Measurements from ENCODE around the gene CLTB. TPM values are rescaled to one million over a fixed set of nuclear protein-coding genes. Genes with fewer than 3 reads are reported as not detected.
"Not testable (repeated sequence)": the region's sequence is repeated elsewhere in the genome, so short reads cannot be mapped to it uniquely, and the experiment has no call there.

Gene CLTB
- total and polyA plus RNA-seq, 4 donors = 14.2 to 49.4 (median 38.6) TPM

- H3K36me3 ChIP-seq (ENCODE audit: control insufficient read depth in 4 of 4, insufficient read depth in 3 of 4, low read depth in 1 of 4, low read length in 3 of 4) = no peaks in the 10 kb centered on the region
- no peak for DNase-seq (ENCODE audit: low spot score)
- H3K9me3 ChIP-seq (ENCODE audit: control insufficient read depth in 4 of 4, low read length in 3 of 4) = no peaks in the 10 kb centered on the region
- H3K27me3 ChIP-seq (ENCODE audit: control insufficient read depth in 4 of 4, insufficient read depth in 4 of 4, low read length in 3 of 4) = no peaks in the 10 kb centered on the region
- H3K27ac ChIP-seq (ENCODE audit: low read depth in 1 of 2, low read length in 2 of 2) = no peak overlapping the region
- no peak overlapping the region for H3K9ac ChIP-seq (ENCODE audit: low read depth in 1 of 2, low read length in 2 of 2)
- TF ChIP-seq GABPA (IDR thresholded peaks at IDR 0.05 in 1 of 2, conservative IDR thresholded peaks at IDR 0.05 in 1 of 2) = no peak
- TF ChIP-seq FOXA2 (IDR thresholded peaks at IDR 0.05) = no peak
- TF ChIP-seq EGR1 (IDR thresholded peaks at IDR 0.05; ENCODE audit: low read depth in 2 of 2) = no peak
- TF ChIP-seq HNF4G (IDR thresholded peaks at IDR 0.05) = no peak
- TF ChIP-seq HNF4A (conservative IDR thresholded peaks at IDR 0.05) = no peak
- no peak for TF ChIP-seq REST (IDR thresholded peaks at IDR 0.05)
- TF ChIP-seq ATF3 (IDR thresholded peaks at IDR 0.05) = no peak
- no peak for TF ChIP-seq TAF1 (conservative IDR thresholded peaks at IDR 0.05)
- TF ChIP-seq NR2F2 (IDR thresholded peaks at IDR 0.05) = no peak
- TF ChIP-seq SP1 (IDR thresholded peaks at IDR 0.05) = no peak
- no peak for TF ChIP-seq RAD21 (IDR thresholded peaks at IDR 0.05)
- TF ChIP-seq JUND (IDR thresholded peaks at IDR 0.05) = no peak
- TF ChIP-seq CTCF (IDR thresholded peaks at IDR 0.05; ENCODE audit: low read depth, low read length, missing input control) = no peak
- no peak overlapping the region for H3K4me3 ChIP-seq (ENCODE audit: low read depth in 1 of 3, low read length in 3 of 3)
- H3K4me1 ChIP-seq (ENCODE audit: control insufficient read depth in 4 of 4, insufficient read depth in 4 of 4, low read length in 3 of 4) = peaks cover 0 to 19% (median 11%) of the 10 kb centered on the region in 4 donors
- WGBS = 90% methylated on average over 5 of the region's 5 CpGs
These were observed 28.4 kb upstream of the CLTB start for GRCh38 chr5:176444742-176445141.

GRCh38 chr5:176442911-176443310, 26.6 kb upstream of the CLTB start:
- not testable (repeated sequence) for H3K36me3 ChIP-seq (ENCODE audit: control insufficient read depth in 4 of 4, insufficient read depth in 3 of 4, low read depth in 1 of 4, low read length in 3 of 4); H3K9ac ChIP-seq (ENCODE audit: low read depth in 1 of 2, low read length in 2 of 2); H3K9me3 ChIP-seq (ENCODE audit: control insufficient read depth in 4 of 4, low read length in 3 of 4); H3K4me3 ChIP-seq (ENCODE audit: low read depth in 1 of 3, low read length in 3 of 3); H3K27ac ChIP-seq (ENCODE audit: low read depth in 1 of 2, low read length in 2 of 2); H3K4me1 ChIP-seq (ENCODE audit: control insufficient read depth in 4 of 4, insufficient read depth in 4 of 4, low read length in 3 of 4); H3K27me3 ChIP-seq (ENCODE audit: control insufficient read depth in 4 of 4, insufficient read depth in 4 of 4, low read length in 3 of 4); DNase-seq (ENCODE audit: low spot score)
- WGBS = 76% methylated on average over 4 of the region's 4 CpGs

GRCh38 chr5:176441921-176442323, 25.6 kb upstream of the CLTB start:
- H3K4me1 ChIP-seq (ENCODE audit: control insufficient read depth in 4 of 4, insufficient read depth in 4 of 4, low read length in 3 of 4) = peaks cover 0 to 4% (median 2%) of the 10 kb centered on the region in 4 donors
- no peak overlapping the region for H3K4me3 ChIP-seq (ENCODE audit: low read depth in 1 of 3, low read length in 3 of 3)
- TF ChIP-seq REST (IDR thresholded peaks at IDR 0.05) (no peak), JUND (IDR thresholded peaks at IDR 0.05) (no peak), YY1 (IDR thresholded peaks at IDR 0.05) (no peak), RXRA (IDR thresholded peaks at IDR 0.05) (no peak), NR2F2 (IDR thresholded peaks at IDR 0.05) (no peak), ATF3 (IDR thresholded peaks at IDR 0.05) (no peak), CTCF (IDR thresholded peaks at IDR 0.05; ENCODE audit: low read depth, low read length, missing input control) (no peak), TAF1 (conservative IDR thresholded peaks at IDR 0.05) (no peak), HNF4A (conservative IDR thresholded peaks at IDR 0.05) (no peak), GABPA (IDR thresholded peaks at IDR 0.05 in 1 of 2, conservative IDR thresholded peaks at IDR 0.05 in 1 of 2) (no peak), FOXA1 (IDR thresholded peaks at IDR 0.05) (no peak), HNF4G (IDR thresholded peaks at IDR 0.05) (no peak)
- no peaks in the 10 kb centered on the region for H3K27me3 ChIP-seq (ENCODE audit: control insufficient read depth in 4 of 4, insufficient read depth in 4 of 4, low read length in 3 of 4)
- H3K9me3 ChIP-seq (ENCODE audit: control insufficient read depth in 4 of 4, low read length in 3 of 4) = no peaks in the 10 kb centered on the region
- no peaks in the 10 kb centered on the region for H3K36me3 ChIP-seq (ENCODE audit: control insufficient read depth in 4 of 4, insufficient read depth in 3 of 4, low read depth in 1 of 4, low read length in 3 of 4)
- no peak for DNase-seq (ENCODE audit: low spot score)
- no peak overlapping the region for H3K9ac ChIP-seq (ENCODE audit: low read depth in 1 of 2, low read length in 2 of 2)
- H3K27ac ChIP-seq (ENCODE audit: low read depth in 1 of 2, low read length in 2 of 2) = no peak overlapping the region
- 61% methylated on average over 5 of the region's 5 CpGs for WGBS

All from liver (tissue), 9 donors.